ENCODE measurements around the gene IRF8.

- TF ChIP-seq POLR2A (IDR thresholded peaks at IDR 0.05) (no peak), CTCF (IDR thresholded peaks at IDR 0.05) (no peak)
Measured at GRCh38 chr16:85856079-85856478, 42.9 kb upstream of the IRF8 start.
